GM19035 (cell line): Measurements from ENCODE around the gene NR2C2.
A peak's percentile ranks its signal among the peaks of the same experiment; 100 is the strongest.

ENCODE experiments used
- ATAC-seq: cut with Tn5 transposase; IDR thresholded peaks from one replicate; pipeline ENCODE4 v1.9.1; 2021; ENCODE audit not compliant: unreplicated experiment

NR2C2 gene

GRCh38 chr3:14921034-14921616, 26.3 kb upstream of the NR2C2 start:
- ATAC-seq = peak; percentile 77

DNA sequence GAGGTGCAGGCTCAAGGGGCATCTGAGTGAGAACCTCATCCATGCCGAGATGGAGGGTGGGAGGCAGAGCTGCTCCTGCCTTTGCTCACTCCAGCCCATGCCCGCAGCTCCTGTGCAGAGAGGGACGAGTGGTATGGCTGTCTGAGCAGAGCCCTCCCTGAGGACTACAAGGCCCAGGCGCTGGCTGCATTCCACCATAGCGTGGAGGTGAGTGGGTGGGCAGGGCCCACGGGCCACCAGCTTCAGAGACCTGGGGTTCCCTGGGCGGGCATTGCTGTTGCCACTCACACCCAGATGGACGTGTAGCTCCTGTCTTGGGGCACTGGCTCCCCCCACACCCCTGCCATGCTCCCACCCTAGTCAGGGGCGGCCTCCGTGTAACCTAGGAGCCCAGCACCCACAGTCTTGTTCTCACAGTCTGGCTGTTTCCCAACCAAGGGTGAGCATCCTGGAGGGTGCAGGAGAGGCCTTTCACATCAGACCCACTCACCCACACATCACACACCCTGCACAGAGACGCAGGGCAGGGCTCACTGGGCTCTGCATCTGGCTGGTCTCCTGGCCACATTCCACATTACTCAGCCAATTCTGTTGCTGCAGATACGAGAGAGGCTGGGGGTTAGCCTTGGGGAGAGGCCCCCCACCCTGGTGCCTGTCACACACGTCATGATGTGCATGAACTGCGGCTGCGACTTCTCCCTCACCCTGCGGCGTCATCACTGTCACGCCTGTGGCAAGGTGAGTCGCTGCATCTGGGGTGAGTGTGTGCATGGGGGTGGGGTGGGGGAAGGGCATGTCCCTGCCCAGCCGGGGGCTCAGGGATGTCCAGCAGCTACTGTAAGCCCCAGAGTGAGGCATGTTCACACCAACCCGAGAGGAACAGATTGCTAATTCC, 25.3 kb upstream of the NR2C2 start:
- no peak for ATAC-seq

DNA sequence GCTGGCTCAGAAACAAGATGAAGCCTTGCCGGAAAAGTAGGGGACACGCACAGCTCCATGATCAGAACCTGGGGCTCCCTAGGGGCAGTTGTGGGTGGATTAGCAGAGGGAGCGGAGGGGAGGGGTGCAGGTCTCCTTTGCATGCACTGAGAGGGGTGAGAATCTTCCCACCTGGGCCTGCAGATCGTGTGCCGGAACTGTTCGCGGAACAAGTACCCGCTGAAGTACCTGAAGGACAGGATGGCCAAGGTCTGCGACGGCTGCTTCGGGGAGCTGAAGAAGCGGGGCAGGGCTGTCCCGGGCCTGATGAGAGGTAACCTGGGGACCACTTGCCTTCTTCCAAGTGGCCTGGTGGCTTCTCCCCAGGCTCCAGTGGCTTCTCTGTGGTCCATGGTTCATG, 24.5 kb upstream of the NR2C2 start:
- ATAC-seq = no peak

- ATAC-seq = no peak
Observed at GRCh38 chr3:14923476-14923875, 23.9 kb upstream of the NR2C2 start.

DNA sequence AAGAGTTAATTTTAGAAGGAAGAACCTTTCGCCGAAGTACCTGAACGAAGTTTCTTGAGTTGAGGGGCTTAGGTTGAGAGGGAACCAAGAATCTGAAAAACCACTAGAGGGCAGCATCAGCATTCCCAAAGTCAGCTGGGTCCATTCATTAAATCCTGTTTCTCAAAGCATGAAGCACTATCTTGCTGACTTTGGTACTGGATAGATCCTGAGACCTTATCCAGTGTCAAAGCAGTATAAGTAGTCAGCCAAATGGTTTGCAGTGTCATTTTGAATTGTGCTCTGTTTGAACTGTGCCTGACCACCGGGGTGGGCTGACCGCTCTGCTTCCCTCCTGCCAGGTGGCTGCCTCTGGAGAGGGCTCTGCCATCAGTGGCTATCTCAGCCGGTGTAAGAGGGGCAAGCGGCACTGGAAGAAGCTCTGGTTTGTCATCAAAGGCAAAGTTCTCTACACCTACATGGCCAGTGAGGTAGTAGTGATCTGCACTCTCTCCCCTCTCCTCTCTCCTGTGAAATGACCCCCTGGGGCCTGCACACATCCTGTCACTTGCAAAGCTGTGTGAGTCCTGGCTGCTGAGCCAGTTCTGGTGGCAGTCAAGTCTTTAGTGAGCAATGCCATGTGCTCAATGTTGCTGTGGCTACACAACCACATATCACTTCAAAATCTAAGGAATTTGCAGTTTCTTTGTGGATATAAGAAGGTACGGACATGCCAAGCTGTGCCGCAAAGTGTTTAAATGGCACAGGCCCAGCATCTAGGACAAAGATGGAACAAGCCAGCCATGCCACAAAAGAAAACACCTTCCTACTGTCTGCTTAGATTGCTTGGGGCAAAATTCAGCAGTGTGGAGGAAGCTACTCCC, 21.4 kb upstream of the NR2C2 start:
- ATAC-seq = no peak

DNA sequence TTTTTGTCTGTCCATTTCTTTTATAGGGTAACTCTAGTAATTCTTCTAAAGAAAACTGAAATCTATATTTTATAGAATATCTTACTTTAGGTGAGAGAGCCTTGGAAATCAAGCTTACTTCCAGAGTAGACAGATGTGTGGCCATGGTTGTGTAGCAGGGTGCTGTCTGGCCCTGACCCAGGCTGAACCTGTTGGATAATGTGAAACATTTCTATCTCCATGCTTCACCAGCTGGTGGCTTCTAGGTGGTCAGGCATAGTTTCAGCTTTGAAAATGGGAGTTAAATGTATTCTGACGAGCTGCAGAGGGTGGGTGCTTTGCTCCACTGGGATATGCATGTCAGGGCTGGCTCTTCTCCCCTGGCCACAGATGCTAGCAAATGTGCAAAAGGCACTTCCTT, 20.8 kb upstream of the NR2C2 start:
- ATAC-seq = no peak

DNA sequence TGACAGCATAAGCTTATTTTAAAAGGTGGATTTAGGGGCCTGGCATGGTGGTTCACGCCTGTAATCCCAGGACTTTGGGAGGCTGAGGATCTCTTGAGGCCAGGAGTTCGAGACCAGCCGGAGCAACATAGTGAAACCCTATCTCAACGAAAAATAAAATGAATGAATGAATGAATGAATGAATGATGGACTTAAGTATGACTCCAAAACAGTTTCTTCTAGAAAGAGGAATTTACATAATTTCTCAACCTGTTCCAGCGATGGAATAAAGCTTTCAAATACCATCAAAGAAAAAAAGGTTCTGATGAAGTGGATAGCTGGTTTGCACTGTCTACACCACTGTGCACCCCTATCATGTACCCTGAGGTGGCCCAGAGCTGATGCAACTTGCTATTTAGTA, 20.1 kb upstream of the NR2C2 start:
- ATAC-seq = no peak

GRCh38 chr3:14929310-14930074, 17.9 kb upstream of the NR2C2 start:
- ATAC-seq = no peak

DNA sequence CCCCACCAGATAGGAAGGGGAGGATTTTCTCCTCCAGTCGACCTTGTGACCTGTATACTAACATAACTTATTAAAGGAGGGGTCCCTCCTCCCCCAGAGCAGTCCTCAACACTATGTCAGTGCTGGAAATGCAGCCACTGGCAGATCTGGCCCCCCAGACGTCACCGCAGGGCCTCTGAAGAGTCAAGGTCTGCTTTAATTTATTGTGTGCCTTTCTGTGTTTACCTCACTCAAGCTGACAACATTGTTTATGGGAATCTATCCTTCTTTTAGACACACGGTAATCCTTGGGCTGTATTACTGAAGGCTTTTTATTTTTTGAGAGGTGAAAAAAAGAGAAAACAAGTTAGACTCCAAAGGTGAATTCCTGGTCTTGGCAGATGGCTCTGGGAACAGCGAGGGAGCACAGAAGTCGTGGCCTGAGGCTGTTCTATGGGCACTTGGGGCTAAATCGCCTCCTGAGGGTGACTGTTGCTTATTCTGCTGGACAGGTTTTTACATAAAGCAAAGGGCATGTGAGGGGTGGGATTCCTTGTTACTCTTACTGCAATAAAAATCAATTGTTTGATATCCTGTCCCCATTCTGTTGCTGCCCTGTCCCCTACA, 13.5 kb upstream of the NR2C2 start:
- no peak for ATAC-seq

GRCh38 chr3:14935592-14936345, 11.6 kb upstream of the NR2C2 start:
- no peak for ATAC-seq

GRCh38 chr3:14938954-14939353, 8.4 kb upstream of the NR2C2 start:
- ATAC-seq = no peak

GRCh38 chr3:14941871-14942270, 5.5 kb upstream of the NR2C2 start:
- no peak for ATAC-seq

GRCh38 chr3:14943042-14943441, 4.3 kb upstream of the NR2C2 start:
- ATAC-seq = no peak

- no peak for ATAC-seq
Observed at GRCh38 chr3:14946236-14946635, 1.1 kb upstream of the NR2C2 start.

- no peak for ATAC-seq
Observed at GRCh38 chr3:14946739-14947099, 664 bp upstream of the NR2C2 start.

DNA sequence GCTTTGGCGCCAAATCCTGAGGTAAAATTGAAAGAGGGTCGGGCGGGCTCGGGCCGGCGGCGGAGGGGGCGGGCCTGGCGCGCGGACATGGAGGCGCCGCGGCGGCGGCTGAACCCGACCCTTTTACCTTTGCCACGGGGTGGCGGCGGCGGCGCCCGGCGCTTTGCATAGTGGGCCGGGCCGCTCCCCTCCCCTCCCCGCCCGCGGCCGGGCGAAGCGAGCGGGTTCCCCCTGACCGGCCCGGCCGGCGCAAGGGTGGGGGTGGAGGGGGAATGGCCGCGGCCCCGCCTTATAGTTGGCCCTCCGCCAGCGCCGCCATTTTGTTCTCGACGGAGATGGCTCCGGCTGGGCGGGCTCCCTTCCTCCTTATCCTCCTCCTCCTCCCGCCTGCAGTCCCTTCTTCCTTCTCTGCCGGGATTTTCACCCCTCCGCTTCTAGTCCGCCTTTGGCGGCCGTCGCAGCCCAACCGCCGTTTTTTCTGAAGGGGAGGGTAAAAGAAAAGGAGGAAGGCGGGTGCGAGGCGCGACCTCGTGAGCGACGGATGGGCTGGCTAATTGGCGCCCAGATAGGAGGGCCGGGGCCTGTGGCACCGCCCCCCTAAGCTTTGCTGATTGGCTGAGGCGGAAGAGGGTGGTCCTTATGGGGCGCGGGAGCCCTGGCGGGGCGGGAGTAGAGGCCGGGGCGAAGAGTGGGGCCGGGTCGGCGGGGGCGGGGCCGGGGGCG, 664 bp downstream of the NR2C2 start:
- ATAC-seq = peak; percentile 83

DNA sequence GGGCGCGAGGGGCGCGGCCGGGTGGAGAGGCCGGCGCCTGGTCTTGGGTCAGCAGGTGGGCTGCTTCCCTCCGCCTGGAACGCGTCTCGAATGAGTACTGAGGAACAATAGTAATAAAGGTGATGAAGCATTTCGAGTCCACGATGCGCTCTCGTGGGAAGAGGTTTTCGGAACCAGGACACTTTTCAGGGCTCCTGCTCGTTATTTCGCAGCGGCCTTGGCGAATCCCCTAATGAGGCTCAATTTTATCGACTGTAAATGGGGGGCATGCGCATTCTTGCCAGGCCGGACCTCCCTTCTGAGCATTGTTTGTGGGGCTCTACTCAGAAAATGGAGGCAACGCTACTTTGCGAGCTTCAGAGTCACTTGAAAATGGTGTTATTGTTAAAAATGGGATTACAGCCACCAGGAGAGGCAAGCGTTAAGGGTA, 1.2 kb downstream of the NR2C2 start:
- no peak for ATAC-seq

GRCh38 chr3:14949126-14949525, 1.7 kb downstream of the NR2C2 start:
- ATAC-seq = no peak

- ATAC-seq = no peak
Observed at GRCh38 chr3:14950274-14950673, 2.9 kb downstream of the NR2C2 start.
